HEK293T (cell line): Measurements from ENCODE around the gene NAA16.

ENCODE experiments used
- ARNT ChIP-seq: fragments of 450-650 bp; IDR thresholded peaks from 2 replicates; pipeline ENCODE4 v1.6.1; 2017; ENCODE audit warnings: mild to moderate bottlenecking
- BHLHE40 ChIP-seq: fragments of 450-650 bp; IDR thresholded peaks from 2 replicates; pipeline ENCODE4 v1.6.1; 2016; ENCODE audit warnings: mild to moderate bottlenecking, moderate library complexity, borderline replicate concordance
- CTBP1 ChIP-seq: fragments of 450-650 bp; IDR thresholded peaks from 2 replicates; pipeline ENCODE4 v1.6.1; 2016; ENCODE audit warnings: borderline replicate concordance
- ELF4 ChIP-seq: fragments of 450-650 bp; IDR thresholded peaks from 2 replicates; pipeline ENCODE4 v1.6.1; 2017; ENCODE audit warnings: antibody characterized with exemption
- FOXA1 ChIP-seq: fragments of 450-650 bp; IDR thresholded peaks from 2 replicates; pipeline ENCODE4 v1.6.1; 2016; ENCODE audit warnings: mild to moderate bottlenecking
- FOXM1 ChIP-seq: fragments of 450-650 bp; IDR thresholded peaks from 2 replicates; pipeline ENCODE4 v1.6.1; 2017; ENCODE audit warnings: mild to moderate bottlenecking, borderline replicate concordance
- HDGF ChIP-seq: fragments of 450-650 bp; IDR thresholded peaks from 2 replicates; pipeline ENCODE4 v1.6.1; 2017; ENCODE audit warnings: antibody characterized with exemption, borderline replicate concordance
- L3MBTL2 ChIP-seq: fragments of 450-650 bp; conservative IDR thresholded peaks from 2 replicates; pipeline ENCODE4 v1.6.1; 2016; ENCODE audit warnings: mild to moderate bottlenecking
- LEF1 ChIP-seq: fragments of 450-650 bp; IDR thresholded peaks from 2 replicates; pipeline ENCODE4 v1.6.1; 2017; ENCODE audit warnings: mild to moderate bottlenecking, borderline replicate concordance
- NFRKB ChIP-seq: fragments of 450-650 bp; IDR thresholded peaks from 2 replicates; pipeline ENCODE4 v1.6.1; 2016; ENCODE audit warnings: mild to moderate bottlenecking, moderate library complexity
- PKNOX1 ChIP-seq: fragments of 450-650 bp; IDR thresholded peaks from 2 replicates; pipeline ENCODE4 v1.6.1; 2016
- SP1 ChIP-seq: fragments of 450-650 bp; IDR thresholded peaks from 2 replicates; pipeline ENCODE4 v1.6.1; 2017
- SUZ12 ChIP-seq: fragments of 450-650 bp; IDR thresholded peaks from 2 replicates; pipeline ENCODE4 v1.6.1; 2016; ENCODE audit warnings: mild to moderate bottlenecking

- TF ChIP-seq FOXA1 (no peak), FOXM1 (no peak), ARNT (no peak), ELF4 (no peak), BHLHE40 (no peak), SP1 (no peak), SUZ12 (no peak), LEF1 (no peak), L3MBTL2 (no peak), CTBP1 (no peak), PKNOX1 (no peak), NFRKB (no peak), HDGF (no peak)
Measured at GRCh38 chr13:41420146-41420545, 109.1 kb downstream of the NAA16 start.
